Epithelial cell of esophagus (primary cell): ENCODE data around the gene ACTL7A.
A peak's percentile ranks its signal among the peaks of the same experiment; 100 is the strongest.

ENCODE experiments used
- DNase-seq: peaks from one replicate; pipeline ENCODE4 v3.0.0; 2010; ENCODE audit warnings: low read depth
- H3K4me3 ChIP-seq: 2 replicates; pipeline ENCODE4 v1.5.1; 2011; ENCODE audit warnings: mild to moderate bottlenecking, low read length, control low read depth
- CTCF ChIP-seq: IDR thresholded peaks from 2 replicates; pipeline ENCODE4 v1.5.1; 2011; ENCODE audit warnings: low read depth, mild to moderate bottlenecking, low read length, control low read depth, inconsistent platforms; ENCODE audit not compliant: insufficient read depth; ENCODE audit errors: missing control alignments

The ACTL7A gene

DNA sequence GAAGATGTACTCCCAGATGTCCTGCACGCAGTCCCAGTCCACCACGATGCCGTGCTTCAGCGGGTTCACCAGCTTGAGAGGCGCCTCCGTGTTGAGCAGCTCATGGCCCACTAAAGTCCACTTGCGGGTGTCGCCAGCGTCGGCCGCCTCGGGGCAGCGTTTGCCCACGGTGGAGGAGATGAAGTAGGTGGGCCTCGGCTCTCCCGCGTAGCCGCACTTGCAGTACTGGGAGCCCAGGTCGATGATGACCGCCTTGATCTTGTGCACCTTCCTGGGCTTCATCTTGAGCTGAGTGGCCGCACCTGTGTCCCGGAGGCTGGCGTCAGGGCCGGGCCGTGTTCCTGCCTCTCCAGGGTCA is 6.6 kb upstream of the ACTL7A start:
- DNase-seq = no peak
- TF ChIP-seq CTCF = no peak
- no peak overlapping the region for H3K4me3 ChIP-seq

DNA sequence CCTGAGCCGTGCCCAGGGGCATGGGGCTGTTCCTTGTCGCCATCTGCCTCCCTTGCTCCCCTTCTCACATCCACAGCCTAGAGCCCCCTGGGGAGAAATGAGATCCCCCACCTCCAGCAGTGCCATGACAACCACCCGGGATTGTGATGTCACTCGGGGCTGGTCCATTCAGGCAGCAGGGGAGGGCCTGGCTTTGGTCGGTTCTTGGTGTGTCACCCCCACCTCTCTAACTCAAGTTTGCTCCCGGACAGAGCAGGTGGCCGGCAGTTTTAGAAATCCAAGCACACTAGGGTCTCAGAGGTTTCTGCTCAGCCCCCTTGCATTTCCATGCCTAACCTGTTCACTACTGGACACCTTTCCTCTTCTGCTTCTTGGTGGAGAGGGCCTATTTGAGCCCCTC is 6.2 kb upstream of the ACTL7A start, which contains the start of gene ACTL7B:
TSS of gene ACTL7B (minus strand) at position 99 of the 400 bp plus-strand sequence. CDS start at position 43, 56 bp downstream.
- TF ChIP-seq CTCF = no peak
- H3K4me3 ChIP-seq = no peak within 1 kb of the TSS
- DNase-seq = no peak

GRCh38 chr9:108857572-108857971 is 4.5 kb upstream of the ACTL7A start:
- no peak for DNase-seq
- no peak for TF ChIP-seq CTCF
- H3K4me3 ChIP-seq = no peak overlapping the region

- H3K4me3 ChIP-seq = no peak overlapping the region
- DNase-seq = peak; percentile 94
- TF ChIP-seq CTCF = no peak
These were observed 2.5 kb upstream of the ACTL7A start for GRCh38 chr9:108859459-108860114.

GRCh38 chr9:108860354-108860753 is 1.7 kb upstream of the ACTL7A start:
- no peak overlapping the region for H3K4me3 ChIP-seq
- peak; percentile 60 for DNase-seq

GRCh38 chr9:108860764-108861163 is 1.3 kb upstream of the ACTL7A start:
- TF ChIP-seq CTCF = no peak
- no peak overlapping the region for H3K4me3 ChIP-seq
- no peak for DNase-seq

More at GRCh38 chr9:108860354-108860753, 1.7 kb upstream of the ACTL7A start:
- TF ChIP-seq CTCF = no peak

GRCh38 chr9:108861464-108861863 is 602 bp upstream of the ACTL7A start:
- TF ChIP-seq CTCF = no peak
- H3K4me3 ChIP-seq = no peak overlapping the region
- DNase-seq = no peak
